ENCODE data around the gene DGUOK.

Gene DGUOK

DNA sequence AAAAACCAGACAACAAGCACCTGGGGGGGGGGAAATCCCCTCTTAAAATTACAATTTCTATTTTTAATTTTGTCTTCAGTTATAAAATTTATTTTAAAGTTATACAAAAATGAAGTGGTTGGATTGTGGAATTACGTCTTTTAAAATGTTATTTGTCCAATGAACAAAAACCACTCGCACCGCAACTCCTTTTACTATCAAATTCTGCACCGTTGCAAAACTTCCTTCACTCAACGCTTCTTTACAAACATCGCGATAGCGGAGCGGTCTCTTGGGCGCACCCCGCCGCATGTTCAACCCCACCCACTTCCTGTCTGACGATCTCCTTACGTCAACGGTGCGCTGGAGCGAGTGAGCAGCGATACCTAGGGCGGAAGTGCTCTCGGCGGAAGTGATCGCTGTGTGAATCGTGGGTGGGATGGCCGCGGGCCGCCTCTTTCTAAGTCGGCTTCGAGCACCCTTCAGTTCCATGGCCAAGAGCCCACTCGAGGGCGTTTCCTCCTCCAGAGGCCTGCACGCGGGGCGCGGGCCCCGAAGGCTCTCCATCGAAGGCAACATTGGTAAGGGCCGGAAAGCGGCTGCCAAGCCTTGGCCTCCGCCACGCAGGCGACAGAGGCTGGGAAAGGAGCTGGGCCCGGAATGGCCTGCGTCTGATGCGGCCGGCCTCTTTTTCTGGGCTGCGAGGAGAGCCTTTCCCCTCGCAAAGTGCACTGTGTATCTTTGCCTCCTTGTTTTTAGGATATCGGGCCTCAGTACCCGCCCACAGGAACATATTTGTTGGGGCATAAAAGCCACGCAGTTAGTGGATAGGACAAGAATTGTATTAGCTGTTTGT, at the start of gene DGUOK:
Gene DGUOK, plus strand, starts transcription at position 388 of the 835 bp plus-strand sequence. Its CDS starts 31 bp downstream, at position 419.
- TF ChIP-seq, protein P1, sequence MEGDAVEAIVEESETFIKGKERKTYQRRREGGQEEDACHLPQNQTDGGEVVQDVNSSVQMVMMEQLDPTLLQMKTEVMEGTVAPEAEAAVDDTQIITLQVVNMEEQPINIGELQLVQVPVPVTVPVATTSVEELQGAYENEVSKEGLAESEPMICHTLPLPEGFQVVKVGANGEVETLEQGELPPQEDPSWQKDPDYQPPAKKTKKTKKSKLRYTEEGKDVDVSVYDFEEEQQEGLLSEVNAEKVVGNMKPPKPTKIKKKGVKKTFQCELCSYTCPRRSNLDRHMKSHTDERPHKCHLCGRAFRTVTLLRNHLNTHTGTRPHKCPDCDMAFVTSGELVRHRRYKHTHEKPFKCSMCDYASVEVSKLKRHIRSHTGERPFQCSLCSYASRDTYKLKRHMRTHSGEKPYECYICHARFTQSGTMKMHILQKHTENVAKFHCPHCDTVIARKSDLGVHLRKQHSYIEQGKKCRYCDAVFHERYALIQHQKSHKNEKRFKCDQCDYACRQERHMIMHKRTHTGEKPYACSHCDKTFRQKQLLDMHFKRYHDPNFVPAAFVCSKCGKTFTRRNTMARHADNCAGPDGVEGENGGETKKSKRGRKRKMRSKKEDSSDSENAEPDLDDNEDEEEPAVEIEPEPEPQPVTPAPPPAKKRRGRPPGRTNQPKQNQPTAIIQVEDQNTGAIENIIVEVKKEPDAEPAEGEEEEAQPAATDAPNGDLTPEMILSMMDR (IDR thresholded peaks at IDR 0.05), result no peak

DNA sequence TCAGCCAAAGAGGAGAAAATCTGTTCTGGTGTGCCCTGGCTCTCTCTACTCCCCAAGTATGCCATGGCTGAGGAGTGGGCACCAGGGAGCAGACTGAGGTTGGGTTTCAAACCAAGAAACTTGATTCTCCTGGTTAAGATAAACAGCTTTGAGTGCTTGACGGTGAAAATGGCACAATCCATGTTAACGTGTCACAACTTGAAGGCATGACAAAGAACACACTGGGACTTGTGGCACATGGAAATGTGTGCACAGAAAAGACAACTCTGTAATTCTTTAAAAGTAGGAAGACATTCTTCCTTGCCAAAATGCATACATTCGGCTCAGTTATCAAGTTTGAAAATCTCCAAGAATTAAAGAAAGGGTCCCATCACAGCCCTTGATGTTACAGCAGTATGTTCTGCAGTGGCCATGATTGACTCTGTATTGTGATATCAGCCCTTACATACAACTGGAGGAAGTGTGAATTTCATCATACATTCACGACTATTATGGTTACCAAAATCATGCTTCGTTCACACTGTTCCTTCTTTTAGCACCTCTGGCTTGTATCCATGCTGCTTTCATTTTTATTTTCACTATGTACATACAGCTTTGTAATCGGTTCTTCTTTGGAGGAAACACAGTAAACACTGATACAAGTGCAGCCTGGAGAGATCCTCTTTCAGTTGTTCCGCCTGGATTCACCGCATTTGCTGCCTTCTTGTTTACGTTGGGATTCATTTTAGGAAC, 49.4 kb upstream of the DGUOK start:
- TF ChIP-seq, protein P1 (IDR thresholded peaks at IDR 0.05), result no peak

DNA sequence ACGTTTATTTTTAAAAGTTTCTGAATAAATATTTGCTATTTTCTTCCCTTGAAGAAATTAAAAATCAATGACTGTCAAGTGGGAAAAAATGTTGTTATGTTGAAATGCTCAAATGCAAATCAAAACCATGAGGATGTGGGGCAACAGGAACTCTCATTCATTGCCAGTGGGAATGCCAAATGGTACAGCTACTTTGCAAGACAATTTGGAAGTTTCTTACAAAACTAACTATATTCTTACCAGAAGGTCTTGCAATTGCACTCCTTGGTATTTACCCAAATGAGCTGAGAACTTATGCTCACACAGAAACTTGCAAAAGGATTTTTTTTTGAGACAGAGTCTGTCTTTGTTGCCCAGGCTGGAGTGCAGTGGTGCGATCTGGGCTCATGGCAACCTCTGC, 41.3 kb upstream of the DGUOK start:
- TF ChIP-seq, protein P1 (IDR thresholded peaks at IDR 0.05), result no peak

DNA sequence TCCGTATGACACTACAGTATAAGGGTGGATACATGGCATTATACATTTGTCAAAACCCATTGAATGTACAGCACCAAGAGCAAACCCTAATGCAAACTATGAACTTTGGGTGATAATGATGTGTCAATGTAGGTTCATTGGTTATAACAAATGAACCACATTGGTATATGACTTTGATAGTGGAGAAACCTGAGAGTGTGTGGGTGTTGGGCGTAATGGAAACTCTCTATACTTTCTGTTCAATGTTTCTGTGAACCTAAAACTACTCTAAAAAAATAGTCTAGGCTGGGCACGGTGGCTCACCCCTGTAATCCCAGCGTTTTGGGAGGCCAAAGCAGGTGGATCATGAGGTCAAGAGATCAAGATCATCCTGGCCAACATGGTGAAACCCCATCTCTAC, 40.3 kb upstream of the DGUOK start:
- TF ChIP-seq, protein P1 (IDR thresholded peaks at IDR 0.05), result no peak

DNA sequence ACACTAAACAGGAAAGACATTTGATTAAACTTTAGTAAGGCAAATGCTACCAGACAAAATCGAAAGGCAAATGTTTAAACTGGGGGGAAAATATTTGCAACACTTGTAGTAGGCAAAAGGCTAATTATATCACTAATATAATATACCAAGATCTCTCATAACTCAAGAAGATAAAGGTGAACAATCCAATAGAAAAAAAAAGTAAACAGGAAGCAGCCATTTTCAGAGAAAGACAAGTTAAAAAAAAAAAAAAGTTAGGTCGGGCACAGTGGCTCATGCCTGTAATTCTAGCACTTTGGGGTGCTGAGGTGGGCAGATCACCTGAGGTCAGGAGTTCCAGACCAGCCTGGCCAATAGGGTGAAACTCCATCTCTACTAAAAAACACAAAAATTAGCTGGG, 38.3 kb upstream of the DGUOK start:
- TF ChIP-seq, protein P1 (IDR thresholded peaks at IDR 0.05), result no peak

DNA sequence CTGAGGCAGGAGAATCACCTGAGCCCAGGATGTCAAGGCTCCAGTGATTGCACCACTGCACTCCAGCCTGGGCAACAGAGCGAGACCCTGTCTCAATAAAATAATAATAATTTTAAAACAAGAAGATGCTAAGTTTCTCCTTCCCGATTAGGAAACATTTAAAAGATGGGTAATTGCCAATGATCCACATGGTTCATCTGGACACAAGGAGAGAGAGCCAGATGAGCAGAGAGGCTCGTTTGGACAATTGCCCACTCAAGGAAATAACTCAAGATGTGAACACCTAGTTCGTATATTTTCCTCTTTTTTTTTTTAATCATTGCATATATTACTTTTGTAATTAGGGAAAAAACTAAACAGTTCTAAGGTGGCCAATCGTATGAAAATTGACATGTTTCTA, 37.5 kb upstream of the DGUOK start:
- TF ChIP-seq, protein P1 (IDR thresholded peaks at IDR 0.05), result no peak

DNA sequence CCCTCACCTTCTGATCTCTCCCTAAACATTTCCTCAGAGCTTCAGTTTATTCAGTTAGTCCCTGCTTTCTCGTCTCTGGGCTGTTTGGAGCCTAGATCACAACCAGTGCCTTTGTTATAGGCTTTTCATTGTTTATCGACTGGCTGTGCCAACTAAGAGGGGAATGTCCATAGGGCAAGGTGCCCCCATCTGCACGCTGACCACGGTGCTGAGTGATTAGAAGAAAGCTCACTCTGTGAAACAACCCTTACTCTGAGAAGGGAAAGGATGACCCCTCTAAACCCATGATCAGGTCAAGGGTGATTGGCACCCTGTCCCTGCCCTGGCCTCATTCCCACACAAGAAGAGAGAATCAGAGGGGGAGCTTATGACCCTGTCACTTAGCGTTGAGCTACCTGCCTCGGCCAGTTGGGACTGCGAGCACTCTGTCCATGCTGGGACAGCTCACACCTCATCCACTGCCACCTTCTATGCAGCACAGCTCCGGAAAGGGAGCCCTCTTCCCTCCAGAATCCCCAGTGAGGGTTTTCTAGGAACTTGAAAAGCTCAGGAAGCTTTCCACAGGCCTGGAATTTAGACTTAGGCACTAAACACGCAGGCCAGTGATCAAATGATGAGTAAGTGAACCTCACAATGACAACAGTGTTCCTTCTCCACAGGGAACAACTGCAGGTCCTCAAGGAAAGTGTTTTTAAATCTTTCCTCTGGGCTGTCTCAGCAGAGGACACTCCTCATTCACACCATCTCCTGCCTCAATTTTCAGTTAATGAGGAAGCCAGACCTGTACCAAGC, 36.2 kb upstream of the DGUOK start:
- TF ChIP-seq, protein P1 (IDR thresholded peaks at IDR 0.05), result no peak
